ENCODE measurements around the gene RPS6KA2. TPM values are rescaled to one million over a fixed set of nuclear protein-coding genes. Genes with fewer than 3 reads are reported as not detected.
A peak's percentile ranks its signal among the peaks of the same experiment; 100 is the strongest.

The RPS6KA2 gene
- total and polyA plus RNA-seq, 2 experiments from 2014 or later, result 12.5 to 25.3 TPM

GRCh38 chr6:166604911-166605310 lies 22.1 kb downstream of the RPS6KA2 start:
- no peaks in the 10 kb centered on the region for H3K9me2 ChIP-seq (ENCODE audit: insufficient read depth)
- H3K36me3 ChIP-seq (ENCODE audit: insufficient read depth), result no peaks in the 10 kb centered on the region
- Mint-ChIP-seq H3K36me3 (ENCODE audit: low read depth) (no peaks in the 10 kb centered on the region; the same call in 1 of the 3 replicates), H3K27me3 (ENCODE audit: insufficient read depth, low read depth, poor library complexity) (peaks cover 3% of the 10 kb centered on the region), H3K9me3 (no peaks in the 10 kb centered on the region), H3K27ac (peak overlapping the region; percentile 68), H3K4me3 (no peak overlapping the region), H3K4me1 (peaks cover 30% of the 10 kb centered on the region)
- no peak overlapping the region for H3K4me3 ChIP-seq
- H3K4me1 ChIP-seq (ENCODE audit: insufficient read depth), result 0 out of 2 replicates have a peak, but pooled peaks cover 8% of the 10 kb centered on the region
- H3K27ac ChIP-seq (ENCODE audit: low read depth), result no peak overlapping the region
- ATAC-seq (peak; percentile 30; the same call in 2 of the 3 replicates), DNase-seq (ENCODE audit: low spot score) (no peak)
- H3K79me2 ChIP-seq (replicated peaks; ENCODE audit: insufficient read depth), result peaks cover 96% of the 10 kb centered on the region
- no peaks in the 10 kb centered on the region for H3K27me3 ChIP-seq (ENCODE audit: insufficient read depth)
- H4K20me1 ChIP-seq (replicated peaks; ENCODE audit: insufficient read depth), result peaks cover 27% of the 10 kb centered on the region
- H3K4me2 ChIP-seq, result no peak overlapping the region
- no peaks in the 10 kb centered on the region for H3F3A ChIP-seq (replicated peaks; ENCODE audit: low read depth)
- no peak for TF ChIP-seq EZH2phosphoT487 (IDR thresholded peaks at IDR 0.05; ENCODE audit: unreplicated experiment)
- TF ChIP-seq ZNF114 (CRISPR knock-in tag; IDR thresholded peaks at IDR 0.05), result no peak
- no peak overlapping the region for H2AFZ ChIP-seq

- no peaks in the 10 kb centered on the region for H3K9me3 Mint-ChIP-seq
- H3K36me3 Mint-ChIP-seq (ENCODE audit: low read depth), result no peaks in the 10 kb centered on the region; the same call in 1 of the 3 replicates
- H3K4me3 Mint-ChIP-seq, result no peak overlapping the region
- Histone ChIP-seq H4K20me1 (replicated peaks; ENCODE audit: insufficient read depth) (peaks cover 27% of the 10 kb centered on the region), H3K4me2 (no peak overlapping the region), H3F3A (replicated peaks; ENCODE audit: low read depth) (no peaks in the 10 kb centered on the region), H3K4me3 (no peak overlapping the region), H2AFZ (no peak overlapping the region), H3K9me2 (ENCODE audit: insufficient read depth) (no peaks in the 10 kb centered on the region), H3K36me3 (ENCODE audit: insufficient read depth) (no peaks in the 10 kb centered on the region), H3K4me1 (ENCODE audit: insufficient read depth) (0 out of 2 replicates have a peak, but pooled peaks cover 8% of the 10 kb centered on the region), H3K27me3 (ENCODE audit: insufficient read depth) (no peaks in the 10 kb centered on the region), H3K79me2 (replicated peaks; ENCODE audit: insufficient read depth) (peaks cover 93% of the 10 kb centered on the region), H3K27ac (ENCODE audit: low read depth) (no peak overlapping the region)
- H3K27ac Mint-ChIP-seq, result no peak overlapping the region
- peaks cover 3% of the 10 kb centered on the region for H3K27me3 Mint-ChIP-seq (ENCODE audit: insufficient read depth, low read depth, poor library complexity)
- ATAC-seq, result no peak
- peaks cover 32% of the 10 kb centered on the region for H3K4me1 Mint-ChIP-seq
- no peak for DNase-seq (ENCODE audit: low spot score)
- no peak for TF ChIP-seq JUNB (IDR thresholded peaks at IDR 0.05; ENCODE audit: unreplicated experiment)
- TF ChIP-seq STAT1 (IDR thresholded peaks at IDR 0.05; ENCODE audit: unreplicated experiment), result no peak
- no peak for TF ChIP-seq ZNF331 (CRISPR knock-in tag; IDR thresholded peaks at IDR 0.05; ENCODE audit: low read depth)
- TF ChIP-seq EZH2phosphoT487 (IDR thresholded peaks at IDR 0.05; ENCODE audit: unreplicated experiment), result no peak
- TF ChIP-seq POLR2AphosphoS5 (IDR thresholded peaks at IDR 0.05; ENCODE audit: low read depth), result no peak
- no peak for TF ChIP-seq NANOG (IDR thresholded peaks at IDR 0.05; ENCODE audit: borderline replicate concordance)
- no peak for TF ChIP-seq EZH2 (IDR thresholded peaks at IDR 0.05; ENCODE audit: low read depth, unreplicated experiment)
- TF ChIP-seq CREB1 (CRISPR knock-in tag; IDR thresholded peaks at IDR 0.05; ENCODE audit: low read depth), result no peak
- no peak for TF ChIP-seq REST (IDR thresholded peaks at IDR 0.05; ENCODE audit: unreplicated experiment)
- TF ChIP-seq CTCF (conservative IDR thresholded peaks at IDR 0.05; ENCODE audit: low read depth in 2 of 2), result no peak
Measured at GRCh38 chr6:166604328-166604727, 22.7 kb downstream of the RPS6KA2 start.
